A549 (cell line): ENCODE measurements around the gene ACSL4. TPM values are rescaled to one million over a fixed set of nuclear protein-coding genes. Genes with fewer than 3 reads are reported as not detected.

Source experiments
- ATAC-seq, 2 experiments: fragments of 200-7000 bp in 1 of 2; fragments of >200 bp in 1 of 2; cut with Nextera tagmentation in 1 of 2; cut with Tn5 transposase in 1 of 2; 3 replicates each; pipeline versions ENCODE4 v1.8.0 to v1.9.1; 2018 to 2020; ENCODE audit warnings: mild to moderate bottlenecking in 1 of 2, moderate library complexity in 1 of 2
- CTCF ChIA-PET: fragments of 300-600 bp; sonication (Branson Sonifier 250); formaldehyde crosslinking; extraction: SDS; loops from one replicate; lab custom pipeline; 2021; ENCODE audit warnings: antibody characterized with exemption, inconsistent platforms; lab: Yijun Ruan, JAX
- POLR2A ChIA-PET: fragments of 350-600 bp; formaldehyde crosslinking; extraction: SDS; loops from one replicate; lab custom pipeline; 2021; ENCODE audit warnings: antibody characterized with exemption, inconsistent platforms; lab: Yijun Ruan, JAX
- DNase-seq, 2 experiments: peaks; one replicate each; pipeline versions ENCODE4 v3.0.0 to v3.0.0-alpha.2; 2011 to 2016; ENCODE audit warnings: low read depth in 1 of 2, low spot score in 1 of 2
- FAIRE-seq: peaks from 2 replicates; lab custom pipeline; 2011; peaks lifted over from hg19 to GRCh38; lab: Jason Lieb, UNC
- H3K27ac ChIP-seq, 2 experiments: fragments of >200 bp; sonication (Bioruptor Twin); formaldehyde crosslinking; 3 replicates each; pipeline ENCODE4 v1.5.1; 2016 to 2017
- H3K4me1 ChIP-seq: fragments of >200 bp; sonication (Bioruptor Twin); formaldehyde crosslinking; 3 replicates; pipeline ENCODE4 v1.6.1; 2016
- H3K4me2 ChIP-seq: fragments of >200 bp; sonication (Bioruptor Twin); formaldehyde crosslinking; 3 replicates; pipeline ENCODE4 v1.6.1; 2016
- H3K4me3 ChIP-seq: fragments of >200 bp; sonication (Bioruptor Twin); formaldehyde crosslinking; 3 replicates; pipeline ENCODE4 v1.5.1; 2016
- H3K9me3 ChIP-seq: fragments of >200 bp; sonication (Bioruptor Twin); formaldehyde crosslinking; 3 replicates; pipeline ENCODE4 v1.6.1; 2016
- ATOH8 ChIP-seq: fragments of 250-450 bp; sonication (Bioruptor Pico); IDR thresholded peaks from 2 replicates; pipeline ENCODE4 v1.5.0; 2020; ENCODE audit warnings: low read depth, mild to moderate bottlenecking, moderate library complexity
- CTCF ChIP-seq: fragments of >200 bp; sonication (Bioruptor Twin); formaldehyde crosslinking; IDR thresholded peaks from 3 replicates; pipeline ENCODE4 v1.5.1; 2016
- E2F6 ChIP-seq: IDR thresholded peaks from 2 replicates; pipeline ENCODE4 v1.6.1; 2012; ENCODE audit warnings: low read depth, borderline replicate concordance
- ELK1 ChIP-seq: fragments of 150-350 bp; IDR thresholded peaks from 2 replicates; pipeline ENCODE4 v1.6.1; 2014; ENCODE audit warnings: low read depth, mild to moderate bottlenecking, low read length
- ESRRA ChIP-seq: fragments of 150-350 bp; IDR thresholded peaks from 2 replicates; pipeline ENCODE4 v1.6.1; 2014; ENCODE audit warnings: mild to moderate bottlenecking, low read length, borderline replicate concordance
- FOSB ChIP-seq: fragments of 250-450 bp; sonication (Bioruptor Pico); IDR thresholded peaks from 2 replicates; pipeline ENCODE4 v1.5.0; 2020; ENCODE audit warnings: mild to moderate bottlenecking, moderate library complexity
- FOSL2 ChIP-seq, 2 experiments: fragments of 450-650 bp in 1 of 2; fragments of >200 bp in 1 of 2; sonication (Bioruptor Twin) in 1 of 2; formaldehyde crosslinking; IDR thresholded peaks; 2 replicates each; pipeline versions ENCODE4 v1.5.0 to v1.6.1; 2016 to 2020; ENCODE audit warnings: mild to moderate bottlenecking in 1 of 2, moderate library complexity in 1 of 2
- HDAC2 ChIP-seq: fragments of 200-600 bp; sonication (generic); IDR thresholded peaks from 2 replicates; pipeline ENCODE4 v1.6.1; 2016
- HEYL ChIP-seq: fragments of 250-450 bp; sonication (Bioruptor Pico); IDR thresholded peaks from 2 replicates; pipeline ENCODE4 v1.8.0; 2021; ENCODE audit warnings: mild to moderate bottlenecking, moderate library complexity
- JUNB ChIP-seq: fragments of >200 bp; sonication (Bioruptor Twin); formaldehyde crosslinking; IDR thresholded peaks from 2 replicates; pipeline ENCODE4 v1.6.1; 2016
- MAZ ChIP-seq: fragments of 150-350 bp; IDR thresholded peaks from 2 replicates; pipeline ENCODE4 v1.6.1; 2014; ENCODE audit warnings: antibody characterized with exemption, low read depth, low read length, borderline replicate concordance
- NFE2L2 ChIP-seq: fragments of 150-350 bp; conservative IDR thresholded peaks from 2 replicates; pipeline ENCODE4 v1.6.1; 2014; ENCODE audit warnings: low read length
- REST ChIP-seq: fragments of 200-600 bp; sonication (generic); IDR thresholded peaks from 2 replicates; pipeline ENCODE4 v1.6.1; 2016; ENCODE audit warnings: antibody characterized with exemption, mild to moderate bottlenecking, moderate library complexity
- RFX5 ChIP-seq: fragments of 450-650 bp; IDR thresholded peaks from 2 replicates; pipeline ENCODE4 v1.7.1; 2014; ENCODE audit warnings: antibody characterized with exemption, mild to moderate bottlenecking, moderate library complexity
- SMC3 ChIP-seq: fragments of >200 bp; sonication (Bioruptor Twin); formaldehyde crosslinking; IDR thresholded peaks from 3 replicates; pipeline ENCODE4 v1.6.1; 2018; ENCODE audit warnings: inconsistent platforms
- ZNF302 ChIP-seq: fragments of 250-450 bp; sonication (Bioruptor Pico); IDR thresholded peaks from 2 replicates; pipeline ENCODE4 v1.9.0; 2021; ENCODE audit warnings: inconsistent platforms, mild to moderate bottlenecking, moderate library complexity
- ZSCAN20 ChIP-seq: fragments of 250-450 bp; sonication (Bioruptor Pico); IDR thresholded peaks from 2 replicates; pipeline ENCODE4 v1.8.0; 2022; ENCODE audit warnings: mild to moderate bottlenecking, moderate library complexity
- WGBS: methylation state at CpG from one replicate; pipeline ENCODE4 v1.1.6; 2017; ENCODE audit errors: missing lambda C conversion rate; 5-methylcytosine and 5-hydroxymethylcytosine counted together
- polyA plus RNA-seq, 4 experiments: library from polyadenylated mRNA; depleted of rRNA in 3 of 4; stranded (reverse); fragments of >200 nt; fragmentation: RNase III in 1 of 4; extraction: RNeasy Plus Mini Kit Qiagen cat#74134 plus additional on column Dnase treatment in 1 of 4; gene quantifications; 2 replicates in 3 of 4; 3 replicates in 1 of 4; pipeline ENCODE4 v1.2.3, GENCODE V29; 2011 to 2017

ACSL4 gene
- polyA plus RNA-seq, 2 of the 4 experiments (the other 2 are of a cell fraction) = 31.6 to 36.8 TPM

GRCh38 chrX:109714340-109714958 lies 18.6 kb downstream of the ACSL4 start:
- Histone ChIP-seq H3K27ac (peak overlapping the region; percentile 64), H3K4me2 (peak overlapping the region; percentile 62), H3K4me1 (peaks cover 36% of the 10 kb centered on the region), H3K9me3 (no peaks in the 10 kb centered on the region), H3K4me3 (no peak overlapping the region)
- peak; percentile 68 to 88; a peak in 5 of 6 replicates for ATAC-seq
- CTCF ChIA-PET = interaction anchor here (0.7 to 9.1 kb wide), 7 partner anchors 105 to 373 kb away, joined by 3 to 147 read pairs (median 28); no protein-coding TSS in a partner anchor
- DNase-seq = peak in 1 of 2 experiments; percentile 53
- 0% methylated on average over 1 of the region's 1 CpG for WGBS
- POLR2A ChIA-PET = interaction anchor here (1.0 kb wide), 1 partner anchor 18 kb away, joined by 3 read pairs; the partner anchor contains the start of gene ACSL4
- TF ChIP-seq FOSB (CRISPR knock-in tag) (no peak), MAZ (no peak), HDAC2 (no peak), NFE2L2 (no peak), ATOH8 (no peak), ZSCAN20 (CRISPR knock-in tag) (no peak), RFX5 (no peak), E2F6 (no peak), HEYL (no peak), ZNF302 (no peak), REST (no peak), JUNB (peak; percentile 65), SMC3 (0 out of 3 replicates have a peak, but pooled peaks have one; percentile 13), FOSL2 (IDR thresholded peaks at IDR 0.05) (peak; percentile 55; the same call in 1 of the 2 replicates), FOSL2 (CRISPR knock-in tag; IDR thresholded peaks at IDR 0.05) (peak; percentile 69), ESRRA (no peak), ELK1 (no peak), CTCF (no peak)
- no peak for FAIRE-seq
